Activated CD8-positive, alpha-beta memory T cell treated with anti-CD3 and anti-CD28 coated beads, Interleukin-2, amount 50 U/mL, for 48 hours (primary cell): ENCODE data around the gene DAAM1.

Experiments used
- DNase-seq: peaks from one replicate; pipeline ENCODE4 v3.0.0-alpha.2; 2020

Gene DAAM1

DNA sequence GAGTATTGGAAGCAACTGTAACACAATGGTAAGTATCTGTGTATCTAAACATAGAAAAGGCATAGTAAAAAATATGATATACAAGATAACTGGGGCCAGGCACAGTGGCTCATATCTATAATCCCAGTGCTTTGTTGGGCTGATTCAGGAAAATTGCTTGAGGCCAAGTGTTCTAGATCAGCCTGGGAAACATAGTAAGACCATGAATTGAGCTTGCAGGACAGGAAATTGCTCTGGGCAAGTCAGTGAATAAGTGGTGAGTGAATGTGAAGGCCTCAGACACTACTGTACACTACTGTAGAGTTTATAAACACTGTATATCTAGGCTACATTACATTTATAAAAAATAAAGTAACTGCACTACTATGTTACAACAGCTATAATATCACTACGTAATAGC is 201.5 kb downstream of the DAAM1 start:
- no peak for DNase-seq

DNA sequence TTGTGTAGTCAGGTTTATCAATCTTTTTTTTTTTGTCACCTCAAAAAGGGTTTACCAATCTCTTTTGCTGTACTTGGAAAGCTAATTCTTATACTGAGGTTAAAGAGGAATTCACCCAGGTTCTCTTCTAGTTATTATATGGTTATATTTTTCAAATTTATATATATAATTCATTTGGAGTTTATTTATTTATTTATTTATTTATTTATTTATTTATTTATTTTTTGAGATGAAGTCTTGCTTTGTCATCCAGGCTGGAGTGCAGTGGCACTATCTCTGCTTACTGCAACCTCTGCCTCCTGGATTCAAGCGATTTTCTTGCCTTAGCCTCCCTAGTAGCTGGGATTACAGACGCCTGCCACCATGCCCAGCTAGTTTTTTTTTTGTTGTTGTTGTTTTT is 202.9 kb downstream of the DAAM1 start:
- DNase-seq: no peak

DNA sequence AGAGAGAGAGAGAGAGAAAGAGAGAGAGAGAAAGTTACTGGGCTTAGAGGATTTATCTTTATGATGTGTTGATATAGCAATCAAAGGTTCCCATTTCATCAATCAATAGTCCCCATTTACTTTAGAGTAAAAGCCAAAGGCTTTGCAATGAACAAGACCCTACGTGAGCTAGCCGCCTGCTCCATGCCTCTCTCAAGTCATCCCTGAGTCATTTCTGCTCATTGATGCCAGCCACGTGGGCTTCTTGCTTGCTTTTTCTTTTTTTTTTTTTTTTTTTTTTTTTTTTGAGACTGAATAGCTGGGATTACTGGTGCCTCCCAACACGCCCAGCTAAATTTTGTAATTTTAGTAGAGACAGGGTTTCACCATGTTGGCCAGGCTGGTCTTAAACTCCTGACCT is 205.8 kb downstream of the DAAM1 start:
- no peak for DNase-seq

- DNase-seq: no peak
These were observed 207.2 kb downstream of the DAAM1 start for GRCh38 chr14:59395672-59396071.

- DNase-seq: no peak
These were observed 210.4 kb downstream of the DAAM1 start for GRCh38 chr14:59398841-59399240.

DNA sequence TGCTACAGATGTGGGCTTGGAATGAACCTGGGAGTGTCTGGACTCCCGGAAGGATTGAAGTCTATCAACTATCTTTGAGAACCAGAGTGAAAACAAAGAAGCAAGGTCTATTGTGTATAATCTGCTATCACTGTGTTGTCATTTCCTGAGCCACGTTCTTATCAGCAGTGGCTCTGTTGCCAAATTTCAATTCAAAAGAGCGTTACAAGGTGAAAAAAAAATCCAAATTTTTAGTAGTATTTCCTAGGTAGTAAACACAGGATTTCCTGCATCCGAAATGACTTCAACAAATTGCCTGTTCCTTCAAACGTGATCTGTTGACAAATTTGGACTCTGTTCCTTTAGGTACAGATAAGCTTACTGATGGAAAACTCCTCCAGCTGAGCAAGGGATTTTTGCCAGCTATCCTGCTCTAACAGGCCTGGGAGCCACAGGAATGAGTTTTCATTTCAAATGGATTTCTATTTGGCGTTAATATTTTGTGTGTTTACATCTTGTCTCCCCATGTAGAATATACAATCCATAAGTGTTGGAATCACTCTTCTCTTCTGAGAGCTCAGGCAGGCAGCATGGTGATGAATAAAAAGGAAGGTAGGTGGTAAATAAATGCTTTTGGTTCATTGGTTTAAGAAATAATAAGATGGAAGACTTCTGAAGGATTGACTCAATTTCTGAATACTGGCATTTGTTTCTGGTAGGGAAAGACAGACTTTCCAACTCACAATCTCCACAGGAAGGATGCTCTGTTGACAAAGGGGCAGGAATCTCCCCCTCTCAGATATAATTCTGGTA is 218.2 kb downstream of the DAAM1 start:
- DNase-seq: no peak

DNA sequence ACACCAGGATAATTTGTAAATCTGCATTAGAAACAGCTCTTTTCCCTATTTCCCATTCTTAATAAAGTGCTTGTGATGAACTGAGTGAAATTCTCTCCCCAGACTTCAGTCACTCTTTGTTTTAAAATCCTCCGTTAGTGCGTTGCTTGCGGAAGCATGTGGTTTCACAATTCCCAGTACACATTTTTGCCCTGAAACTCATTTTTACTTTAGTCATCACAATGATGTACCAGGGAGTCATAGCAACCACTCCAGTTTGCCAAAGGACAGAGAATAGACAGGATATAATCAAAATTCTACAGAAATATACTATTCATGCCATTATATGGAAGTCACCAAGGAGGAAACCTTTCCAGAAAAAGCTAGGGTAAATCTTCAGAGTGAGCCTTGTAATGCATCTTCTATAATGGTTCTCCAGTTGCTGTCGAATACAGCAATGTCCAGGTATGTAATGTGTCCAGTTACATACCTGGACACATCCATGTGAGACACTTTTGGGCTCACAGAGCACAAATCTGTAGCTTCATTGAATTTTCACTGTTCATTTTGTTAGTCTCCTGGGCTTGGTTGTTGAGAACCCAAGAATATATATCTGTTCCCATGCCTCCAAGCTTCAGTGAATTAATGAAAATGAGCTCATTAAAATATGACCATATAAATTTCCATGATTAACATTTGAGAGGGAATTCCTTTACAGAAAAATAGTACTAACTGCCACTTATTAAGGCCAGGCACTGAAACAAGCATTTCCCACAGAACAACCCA is 219.0 kb downstream of the DAAM1 start:
- no peak for DNase-seq

DNA sequence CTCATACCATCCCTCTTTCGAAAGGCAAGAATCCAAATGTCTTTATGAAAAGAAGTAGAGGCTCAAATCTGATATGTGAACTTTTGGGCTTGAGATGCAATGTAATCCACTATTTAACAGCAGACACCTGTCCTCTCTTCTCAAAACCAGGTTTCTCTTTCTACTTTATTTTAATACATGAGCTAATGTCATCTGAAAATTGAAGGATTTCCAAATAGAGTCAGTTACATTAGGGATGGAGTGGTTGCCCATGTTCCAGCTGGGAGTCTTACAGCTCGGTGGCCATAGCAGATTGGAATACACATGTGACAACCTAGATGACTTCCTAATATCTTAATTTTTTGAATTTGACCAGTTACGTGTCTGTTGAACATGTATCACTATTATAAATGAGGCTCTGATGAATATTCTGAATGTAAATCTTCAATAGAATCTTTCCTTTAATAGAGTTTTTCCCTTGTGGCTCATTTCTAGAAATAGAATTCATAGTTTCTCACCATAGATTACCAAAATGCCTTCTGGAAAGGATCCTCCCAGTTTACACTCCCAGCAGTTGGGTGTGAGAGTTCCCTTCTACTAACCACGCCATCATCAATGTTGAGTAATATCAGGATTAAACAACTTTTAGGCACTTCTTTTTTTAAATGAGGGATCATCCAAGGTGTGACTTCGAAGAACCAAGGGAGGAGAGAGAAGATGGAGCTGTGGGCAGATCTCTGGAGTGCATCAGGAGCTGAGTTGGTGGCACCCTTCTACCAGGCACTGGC is 227.6 kb downstream of the DAAM1 start:
- no peak for DNase-seq

- DNase-seq: no peak
These were observed 228.8 kb downstream of the DAAM1 start for GRCh38 chr14:59417311-59417710.

DNA sequence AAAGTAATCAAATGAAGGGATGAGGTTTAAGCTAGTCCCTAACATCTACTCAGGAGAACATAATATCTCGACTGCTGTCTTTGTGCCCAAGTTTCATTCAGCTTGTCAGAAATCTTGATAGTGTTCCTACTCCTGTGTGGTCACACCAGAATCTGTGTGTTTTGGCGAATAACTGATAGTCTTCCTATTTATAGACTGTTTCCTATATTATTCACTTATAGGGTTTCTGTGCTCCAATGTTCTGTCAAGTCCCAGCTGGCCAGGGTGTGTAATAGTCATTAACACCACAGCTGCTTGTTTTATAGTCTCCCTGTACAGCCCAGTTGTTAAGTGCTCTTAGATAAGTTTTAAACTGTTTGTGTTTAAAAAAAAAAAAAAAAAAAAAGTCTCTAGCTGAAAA is 230.8 kb downstream of the DAAM1 start:
- no peak for DNase-seq
